IPS-18a (cell line): ENCODE results near the gene NR3C2.

Experiments used
- H3K27ac ChIP-seq: one replicate; pipeline ENCODE4 v1.5.1; 2013; ENCODE audit warnings: low read length
- H3K27me3 ChIP-seq: one replicate; pipeline ENCODE4 v1.6.1; 2013; ENCODE audit warnings: mild to moderate bottlenecking, low read length; ENCODE audit not compliant: control insufficient read depth, insufficient read depth
- H3K36me3 ChIP-seq: one replicate; pipeline ENCODE4 v1.6.1; 2013; ENCODE audit warnings: low read depth, low read length; ENCODE audit not compliant: control insufficient read depth
- H3K4me1 ChIP-seq: one replicate; pipeline ENCODE4 v1.6.1; 2013; ENCODE audit warnings: low read depth, low read length; ENCODE audit not compliant: control insufficient read depth
- H3K4me3 ChIP-seq: one replicate; pipeline ENCODE4 v1.5.1; 2013; ENCODE audit warnings: low read length
- H3K9ac ChIP-seq: one replicate; pipeline ENCODE4 v1.6.1; 2013; ENCODE audit warnings: mild to moderate bottlenecking, low read length, moderate library complexity
- H3K9me3 ChIP-seq: one replicate; pipeline ENCODE4 v1.6.1; 2013; ENCODE audit warnings: low read depth, low read length; ENCODE audit not compliant: control insufficient read depth

NR3C2 gene

GRCh38 chr4:148229798-148230197 lies 212.4 kb downstream of the NR3C2 start:
- no peaks in the 10 kb centered on the region for H3K4me1 ChIP-seq
- H3K27ac ChIP-seq = no peak overlapping the region
- no peaks in the 10 kb centered on the region for H3K36me3 ChIP-seq
- no peak overlapping the region for H3K9ac ChIP-seq
- H3K4me3 ChIP-seq = no peak overlapping the region
- no peaks in the 10 kb centered on the region for H3K9me3 ChIP-seq
- H3K27me3 ChIP-seq = no peaks in the 10 kb centered on the region

- Histone ChIP-seq H3K9me3 (no peaks in the 10 kb centered on the region), H3K9ac (no peak overlapping the region), H3K27ac (no peak overlapping the region), H3K4me1 (no peaks in the 10 kb centered on the region), H3K4me3 (no peak overlapping the region), H3K27me3 (no peaks in the 10 kb centered on the region), H3K36me3 (no peaks in the 10 kb centered on the region)
Measured at GRCh38 chr4:148229028-148229427, 213.2 kb downstream of the NR3C2 start.

- H3K27me3 ChIP-seq = no peaks in the 10 kb centered on the region
Measured at GRCh38 chr4:148227147-148227546, 215.1 kb downstream of the NR3C2 start.

GRCh38 chr4:148226341-148226740 lies 215.9 kb downstream of the NR3C2 start:
- Histone ChIP-seq H3K9me3 (no peaks in the 10 kb centered on the region), H3K27me3 (no peaks in the 10 kb centered on the region), H3K27ac (no peak overlapping the region), H3K4me1 (no peaks in the 10 kb centered on the region), H3K9ac (no peak overlapping the region), H3K36me3 (no peaks in the 10 kb centered on the region), H3K4me3 (no peak overlapping the region)

More at GRCh38 chr4:148227147-148227546, 215.1 kb downstream of the NR3C2 start:
- Histone ChIP-seq H3K9ac (no peak overlapping the region), H3K27ac (no peak overlapping the region), H3K9me3 (no peaks in the 10 kb centered on the region), H3K4me1 (no peaks in the 10 kb centered on the region), H3K36me3 (no peaks in the 10 kb centered on the region), H3K4me3 (no peak overlapping the region)

- H3K36me3 ChIP-seq = no peaks in the 10 kb centered on the region
- no peaks in the 10 kb centered on the region for H3K4me1 ChIP-seq
- no peaks in the 10 kb centered on the region for H3K9me3 ChIP-seq
- no peaks in the 10 kb centered on the region for H3K27me3 ChIP-seq
- no peak overlapping the region for H3K9ac ChIP-seq
- H3K27ac ChIP-seq = no peak overlapping the region
- H3K4me3 ChIP-seq = no peak overlapping the region
Measured at GRCh38 chr4:148225639-148226038, 216.6 kb downstream of the NR3C2 start.

GRCh38 chr4:148224476-148224875 lies 217.7 kb downstream of the NR3C2 start:
- Histone ChIP-seq H3K27me3 (no peaks in the 10 kb centered on the region), H3K27ac (no peak overlapping the region), H3K4me3 (no peak overlapping the region), H3K9ac (no peak overlapping the region), H3K4me1 (no peaks in the 10 kb centered on the region), H3K9me3 (no peaks in the 10 kb centered on the region), H3K36me3 (no peaks in the 10 kb centered on the region)

GRCh38 chr4:148222991-148223660 lies 219.1 kb downstream of the NR3C2 start:
- no peaks in the 10 kb centered on the region for H3K27me3 ChIP-seq

GRCh38 chr4:148216866-148217814 lies 225.1 kb downstream of the NR3C2 start:
- H3K4me1 ChIP-seq = no peaks in the 10 kb centered on the region
- H3K9ac ChIP-seq = no peak overlapping the region
- no peaks in the 10 kb centered on the region for H3K27me3 ChIP-seq
- no peaks in the 10 kb centered on the region for H3K9me3 ChIP-seq
- H3K36me3 ChIP-seq = no peaks in the 10 kb centered on the region
- no peak overlapping the region for H3K27ac ChIP-seq
- no peak overlapping the region for H3K4me3 ChIP-seq

More at GRCh38 chr4:148222991-148223660, 219.1 kb downstream of the NR3C2 start:
- Histone ChIP-seq H3K4me3 (no peak overlapping the region), H3K4me1 (no peaks in the 10 kb centered on the region), H3K9ac (no peak overlapping the region), H3K27ac (no peak overlapping the region), H3K36me3 (no peaks in the 10 kb centered on the region), H3K9me3 (no peaks in the 10 kb centered on the region)

GRCh38 chr4:148216321-148216720 lies 225.9 kb downstream of the NR3C2 start:
- Histone ChIP-seq H3K27ac (no peak overlapping the region), H3K4me1 (no peaks in the 10 kb centered on the region), H3K4me3 (no peak overlapping the region)

GRCh38 chr4:148215202-148215601 lies 227.0 kb downstream of the NR3C2 start:
- no peaks in the 10 kb centered on the region for H3K9me3 ChIP-seq
- no peaks in the 10 kb centered on the region for H3K4me1 ChIP-seq
- H3K36me3 ChIP-seq = no peaks in the 10 kb centered on the region
- no peak overlapping the region for H3K9ac ChIP-seq
- no peak overlapping the region for H3K4me3 ChIP-seq
- no peaks in the 10 kb centered on the region for H3K27me3 ChIP-seq
- H3K27ac ChIP-seq = no peak overlapping the region

More at GRCh38 chr4:148216321-148216720, 225.9 kb downstream of the NR3C2 start:
- H3K9me3 ChIP-seq = no peaks in the 10 kb centered on the region
- H3K36me3 ChIP-seq = no peaks in the 10 kb centered on the region
- H3K9ac ChIP-seq = no peak overlapping the region
- no peaks in the 10 kb centered on the region for H3K27me3 ChIP-seq

- no peaks in the 10 kb centered on the region for H3K4me1 ChIP-seq
- no peaks in the 10 kb centered on the region for H3K27me3 ChIP-seq
- H3K9ac ChIP-seq = no peak overlapping the region
- no peaks in the 10 kb centered on the region for H3K9me3 ChIP-seq
- H3K4me3 ChIP-seq = no peak overlapping the region
- no peaks in the 10 kb centered on the region for H3K36me3 ChIP-seq
- no peak overlapping the region for H3K27ac ChIP-seq
Measured at GRCh38 chr4:148214529-148215166, 227.6 kb downstream of the NR3C2 start.
